GOT3 (cell line): ENCODE data around the gene ERICH3.
"Not testable (repeated sequence)": the region's sequence is repeated elsewhere in the genome, so short reads cannot be mapped to it uniquely, and the experiment has no call there.

Experiments used
- DNase-seq: peaks from one replicate; lab custom pipeline; 2025; ENCODE audit warnings: mixed read lengths; lab: John Stamatoyannopoulos, UW

The ERICH3 gene

DNA sequence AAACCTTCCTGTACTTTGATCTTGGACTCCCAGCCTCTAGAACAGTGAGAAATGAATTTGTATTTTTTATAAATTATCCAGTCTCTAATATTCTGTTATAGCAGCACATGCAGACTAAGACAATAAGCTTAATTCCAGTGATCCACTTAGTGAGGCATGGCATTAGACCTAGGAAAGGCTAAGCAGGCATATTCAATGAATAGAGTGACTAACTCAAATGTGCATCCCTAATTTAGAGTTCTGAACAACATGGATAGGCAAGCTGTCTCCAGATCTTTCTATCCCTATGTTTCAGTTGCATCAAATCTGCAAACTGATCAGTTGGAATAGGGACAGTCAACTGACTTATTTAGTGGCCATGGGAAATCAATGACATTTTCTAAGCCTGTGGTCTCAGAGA, 4.3 kb upstream of the ERICH3 start:
- DNase-seq = no peak

DNA sequence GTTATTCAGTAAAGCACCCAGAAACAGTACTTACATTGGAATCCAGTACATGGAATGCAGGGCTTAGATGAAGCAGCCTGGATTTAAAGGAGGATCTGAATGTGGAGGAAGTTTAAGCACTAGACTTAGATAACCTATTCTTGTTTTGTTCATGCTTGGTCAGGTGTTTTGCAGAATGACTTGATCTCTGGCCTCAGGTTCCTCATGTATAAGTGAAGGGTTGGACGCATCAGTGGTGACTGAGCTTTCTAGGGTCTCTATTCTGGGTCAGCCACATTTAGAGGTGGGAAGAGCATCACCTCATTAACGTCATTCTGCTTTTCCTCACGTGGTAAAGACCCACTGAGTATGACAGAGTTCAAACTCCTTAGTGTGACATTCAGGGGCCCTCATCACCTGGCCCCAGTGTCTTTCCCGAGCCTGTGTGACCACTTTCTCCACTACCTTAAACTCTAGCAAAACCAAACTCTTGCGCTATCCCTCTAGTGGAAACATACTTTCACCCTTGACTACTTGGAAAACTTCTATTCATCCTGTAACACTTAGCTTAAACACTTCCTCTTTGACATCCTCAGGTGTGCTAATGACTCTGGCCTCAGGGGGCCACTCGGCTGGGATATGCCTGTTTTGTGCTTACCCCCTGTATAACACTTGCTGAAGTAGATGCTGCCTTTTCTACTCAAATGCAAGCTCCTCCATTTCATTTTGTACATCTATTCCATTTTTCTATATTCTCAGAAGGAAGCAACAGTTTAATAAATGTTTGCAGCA, 871 bp upstream of the ERICH3 start:
- no peak for DNase-seq

DNA sequence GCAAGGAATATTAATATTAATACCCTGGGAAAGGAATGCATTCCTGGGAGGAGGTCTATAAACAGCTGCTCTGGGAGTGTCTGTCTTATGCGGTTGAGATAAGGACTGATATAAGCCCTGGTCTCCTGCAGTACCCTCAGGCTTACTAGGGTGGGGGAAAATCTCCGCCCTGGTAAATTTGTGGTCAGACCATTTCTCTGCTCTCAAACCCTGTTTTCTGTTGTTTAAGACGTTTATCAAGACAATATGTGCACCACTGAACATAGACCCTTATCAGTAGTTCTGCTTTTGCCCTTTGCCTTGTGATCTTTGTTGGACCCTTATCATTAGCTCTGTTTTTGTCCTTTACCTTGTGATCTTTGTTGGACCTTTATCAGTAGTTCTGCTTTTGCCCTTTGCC, 2.7 kb downstream of the ERICH3 start:
- not testable (repeated sequence) for DNase-seq

DNA sequence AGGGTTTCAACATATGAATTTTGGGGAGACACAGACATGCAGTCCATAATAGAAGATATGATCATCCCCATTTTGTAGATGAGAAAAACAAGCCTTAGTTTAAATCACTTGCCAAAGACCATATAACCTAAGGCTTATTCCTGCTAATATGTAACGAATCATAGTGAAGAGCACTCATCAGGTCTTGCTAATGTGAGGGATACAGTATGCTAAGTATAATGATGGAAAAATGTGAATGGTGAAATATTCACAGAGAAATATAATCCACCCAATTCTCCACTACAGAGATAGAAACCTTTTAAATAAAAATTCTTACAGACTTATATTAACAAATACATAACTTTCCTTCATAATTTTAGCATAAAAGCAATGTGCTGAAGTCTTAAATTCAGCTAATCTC, 18.9 kb downstream of the ERICH3 start:
- no peak for DNase-seq

DNA sequence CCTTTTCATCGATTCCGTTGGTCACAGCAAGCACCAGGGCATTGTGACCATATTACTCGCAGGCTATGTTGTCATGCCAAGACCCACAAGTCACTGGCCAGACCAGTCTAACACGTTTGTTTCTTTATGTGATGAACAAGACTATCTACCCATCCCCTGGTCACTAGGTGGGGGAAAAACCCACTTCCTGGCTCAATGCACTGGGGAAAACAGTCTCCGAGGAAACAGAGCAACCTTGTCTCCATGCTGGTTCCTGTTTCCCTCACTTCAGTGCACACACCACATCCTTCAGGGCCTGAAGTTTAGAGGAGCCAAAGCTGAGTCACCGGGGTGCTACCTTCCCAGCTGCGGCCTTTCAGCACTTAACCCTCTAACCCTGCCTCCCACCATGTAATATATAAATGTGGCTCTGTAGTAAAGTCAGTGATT, 20.9 kb downstream of the ERICH3 start:
- DNase-seq = no peak

DNA sequence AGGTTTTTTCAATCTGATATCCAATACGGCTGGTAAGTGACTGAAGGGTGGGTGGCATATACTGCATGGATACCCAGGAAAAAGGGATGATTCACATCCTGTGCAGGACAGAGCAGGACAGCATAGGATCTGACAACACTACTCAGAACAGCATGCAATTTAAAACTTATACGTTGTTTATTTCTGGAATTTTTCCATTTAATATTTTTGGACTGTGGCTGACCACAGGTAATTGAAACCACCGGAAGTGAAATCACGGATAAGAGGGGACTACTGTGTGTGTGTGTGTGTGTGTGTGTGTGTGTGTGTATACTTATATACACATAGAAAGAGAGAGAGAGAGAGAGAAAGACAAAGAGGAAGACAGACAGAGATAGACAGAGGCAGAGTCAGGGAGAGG, 23.0 kb downstream of the ERICH3 start:
- DNase-seq = no peak

DNA sequence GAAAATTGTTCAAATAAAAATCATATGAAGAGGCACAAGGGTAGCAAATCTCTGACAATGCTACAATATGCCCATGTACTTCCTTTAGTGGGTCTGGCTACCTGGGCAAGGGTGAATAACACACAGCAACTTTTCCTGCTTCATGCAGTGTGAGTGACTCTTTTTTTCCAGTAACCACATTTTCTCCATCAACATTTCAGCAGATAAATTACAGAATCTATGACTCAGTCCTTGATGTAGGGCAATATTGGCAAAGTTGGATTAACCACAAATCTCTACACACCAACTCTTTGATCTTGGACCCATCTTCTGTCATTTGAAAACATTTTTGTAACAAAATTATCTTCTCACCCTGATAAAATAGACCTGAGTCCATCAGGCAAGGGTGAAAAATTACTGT, 31.7 kb downstream of the ERICH3 start:
- no peak for DNase-seq

DNA sequence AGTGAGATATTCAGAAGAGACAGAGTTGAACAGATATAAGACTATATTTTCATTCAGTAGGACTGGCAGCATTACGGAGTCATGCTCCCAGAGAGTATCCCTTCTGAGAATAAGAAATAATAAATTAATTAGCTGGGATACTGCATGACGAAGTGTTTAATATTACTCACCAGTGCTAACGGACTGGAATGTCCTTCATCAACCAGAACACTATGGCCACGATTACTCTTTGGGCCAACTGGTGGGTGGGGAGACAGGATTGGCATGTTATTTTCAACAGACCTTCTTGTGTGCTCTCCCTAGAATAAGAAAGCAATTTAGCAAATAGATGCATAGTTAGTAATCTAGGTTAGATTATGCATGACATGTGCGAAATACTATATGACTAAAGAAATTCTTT, 32.4 kb downstream of the ERICH3 start:
- DNase-seq = no peak

DNA sequence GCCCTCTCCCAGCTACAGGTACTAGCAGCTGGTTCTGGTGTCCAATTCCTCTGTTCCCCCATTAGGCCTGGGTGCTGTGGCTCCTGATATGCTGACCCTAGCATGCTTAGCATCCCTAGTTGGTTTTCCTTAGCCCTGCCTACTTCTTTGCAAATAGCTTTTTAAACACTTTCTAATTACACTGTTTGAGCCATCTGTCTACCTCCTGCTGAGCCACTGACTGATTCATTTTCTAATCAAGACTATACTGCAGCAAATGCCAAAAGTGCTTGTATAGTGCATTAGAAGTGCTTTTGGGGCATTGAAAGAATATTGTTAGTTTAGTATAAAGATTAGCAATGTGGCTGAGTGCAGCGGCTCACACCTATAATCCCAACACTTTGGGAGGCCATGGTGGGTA, 36.3 kb downstream of the ERICH3 start:
- no peak for DNase-seq

DNA sequence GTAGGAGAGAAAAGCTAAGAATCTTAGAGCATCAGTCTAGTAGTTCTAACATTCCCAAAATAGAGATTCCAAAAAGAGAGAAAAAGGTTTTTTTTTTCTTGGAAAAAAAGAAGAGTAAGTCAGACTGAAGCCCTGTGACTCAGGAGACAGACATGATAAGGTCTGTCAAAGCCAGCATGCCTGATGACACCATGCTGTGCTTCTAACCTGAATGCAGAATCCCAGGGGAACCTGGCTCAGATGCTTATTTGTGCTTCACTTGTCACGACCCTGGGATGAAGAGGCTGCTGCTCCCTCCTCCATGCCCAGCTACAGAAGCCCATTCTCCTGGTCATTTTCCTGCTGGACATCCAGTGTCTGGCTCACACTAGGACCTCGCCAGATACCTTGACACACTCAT, 44.3 kb downstream of the ERICH3 start:
- no peak for DNase-seq

DNA sequence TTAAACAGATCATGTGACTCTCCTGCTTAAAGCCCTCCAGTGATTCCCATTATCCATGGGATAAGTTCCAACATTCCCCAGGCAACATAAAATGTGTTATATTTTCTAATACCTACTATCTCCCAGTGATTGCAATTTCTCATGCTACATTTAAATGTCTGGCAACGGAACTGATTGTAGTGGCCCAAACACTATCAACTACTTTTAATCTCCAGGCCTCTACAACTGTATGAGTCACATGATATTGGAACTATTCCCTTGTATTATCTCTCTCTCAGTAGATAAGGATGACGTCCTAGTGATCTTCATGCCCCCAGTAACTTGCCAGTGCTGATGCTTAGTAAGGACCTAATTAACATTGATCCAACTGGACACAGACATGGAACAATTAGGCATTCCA, 49.9 kb downstream of the ERICH3 start:
- DNase-seq = no peak

DNA sequence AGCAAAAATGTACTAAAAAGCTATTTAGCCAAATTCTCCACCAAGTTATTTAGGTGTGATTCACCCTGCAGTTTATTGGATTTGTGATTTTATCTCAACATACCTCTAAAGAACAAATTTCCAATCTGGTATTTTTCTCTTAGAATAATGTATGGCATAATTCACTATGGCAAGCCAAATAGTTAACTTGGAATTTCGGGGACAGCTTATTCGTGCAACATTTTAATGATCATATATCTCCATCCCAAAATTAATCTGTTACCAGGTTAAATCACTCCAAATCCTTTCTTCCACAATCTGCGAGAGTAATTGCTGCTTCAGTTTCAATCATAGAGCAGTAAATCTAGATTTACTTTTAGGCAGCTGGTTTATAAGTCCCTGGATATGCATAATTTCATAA, 53.4 kb downstream of the ERICH3 start:
- DNase-seq = no peak

DNA sequence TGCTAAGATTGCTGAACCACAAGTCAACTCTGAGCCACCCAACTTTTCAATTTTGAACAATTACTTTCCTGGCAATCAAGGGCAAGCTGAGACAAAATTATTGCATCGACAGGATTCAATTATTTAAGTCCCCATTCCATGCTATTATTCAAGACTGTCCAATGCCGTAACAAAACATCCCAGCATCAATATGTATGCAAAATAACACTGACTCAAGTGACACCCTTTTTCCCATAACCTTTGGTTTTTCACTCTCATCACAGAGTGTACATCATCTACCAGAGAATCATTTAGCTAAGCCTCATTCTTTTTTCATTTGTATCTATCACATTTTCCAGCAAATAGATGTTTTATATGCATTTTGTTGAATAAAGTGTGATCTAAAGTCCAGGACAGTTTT, 54.6 kb downstream of the ERICH3 start:
- DNase-seq = no peak

DNA sequence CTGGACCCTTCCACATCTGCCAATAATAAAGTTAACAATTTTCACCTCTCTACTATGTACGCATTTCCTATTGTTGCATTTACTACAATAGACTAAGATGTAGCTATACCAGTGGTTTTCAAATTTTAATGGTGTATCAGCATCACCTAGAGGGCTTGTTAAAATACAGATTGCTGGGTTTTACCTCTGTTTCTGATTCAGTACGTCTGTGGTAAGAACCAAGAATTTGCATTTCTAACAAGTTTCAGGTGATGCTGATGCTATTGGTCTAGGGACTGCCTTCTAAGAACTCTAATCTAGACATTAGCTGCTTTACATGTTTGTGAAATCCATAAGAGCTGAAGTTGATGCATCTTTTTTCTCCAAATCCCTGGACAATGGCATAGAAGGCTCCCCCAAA, 59.7 kb downstream of the ERICH3 start:
- DNase-seq = no peak

DNA sequence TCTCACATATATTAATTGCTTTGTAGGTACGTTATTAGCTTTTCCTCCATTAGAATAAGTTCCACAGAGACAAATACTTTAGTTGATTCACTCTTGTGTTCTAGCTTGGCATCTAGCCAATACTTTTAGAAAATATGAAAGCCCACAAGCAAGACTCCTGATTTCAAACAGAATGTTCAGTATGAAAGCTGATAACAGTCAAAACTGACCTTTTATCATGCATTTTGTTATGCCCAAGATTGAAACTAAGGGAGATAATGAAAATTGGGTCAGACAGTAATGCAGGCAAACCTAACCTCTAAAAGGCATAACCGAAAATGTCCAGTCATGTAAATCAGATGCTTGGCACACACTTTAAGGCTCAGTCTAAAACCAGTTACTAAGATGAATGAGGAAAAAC, 61.7 kb downstream of the ERICH3 start:
- no peak for DNase-seq

DNA sequence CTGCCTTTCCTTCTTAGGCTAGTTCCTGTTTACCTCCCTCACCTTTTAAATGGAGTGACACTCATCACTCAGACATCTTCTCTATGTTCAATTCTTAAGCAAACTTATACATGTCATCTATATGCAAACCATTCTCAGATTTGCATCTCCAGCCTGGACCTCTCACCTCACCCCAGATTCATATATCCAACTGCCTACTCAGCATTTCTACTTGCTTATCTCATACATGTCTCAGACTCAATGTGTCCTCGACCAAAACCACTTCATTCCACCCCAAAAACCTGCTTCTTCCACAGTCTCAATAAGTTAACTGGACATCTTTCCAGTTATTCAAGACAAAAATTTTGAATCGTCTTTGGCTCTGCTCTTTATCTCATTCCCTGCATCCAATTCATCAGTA, 62.6 kb downstream of the ERICH3 start:
- DNase-seq = no peak

DNA sequence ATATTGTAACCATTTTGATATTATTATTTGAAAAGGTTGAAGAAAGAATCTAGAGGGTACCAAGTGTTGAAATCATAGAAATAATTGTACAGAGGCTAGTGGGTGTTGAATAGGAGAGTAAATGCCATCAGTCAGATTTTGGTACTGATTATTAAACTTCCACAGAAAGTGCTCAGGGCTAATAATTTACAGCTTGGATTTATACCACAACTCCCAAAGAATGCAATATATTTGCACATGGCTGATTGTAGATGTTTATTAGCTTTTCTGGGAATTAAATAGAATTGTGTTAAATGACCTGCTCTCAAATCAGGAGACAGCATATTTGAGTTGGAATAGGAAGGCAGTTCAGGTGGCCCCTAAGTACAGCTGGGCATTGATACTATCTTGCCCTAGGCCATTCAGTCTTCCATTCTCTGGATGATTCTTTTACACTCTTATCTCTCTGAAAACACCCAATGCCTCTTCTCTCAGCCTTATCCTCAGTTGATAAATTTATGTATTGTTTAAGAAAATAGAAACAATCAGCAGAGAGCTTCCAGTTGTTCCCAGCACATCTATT, 63.7 kb downstream of the ERICH3 start:
- DNase-seq = no peak

DNA sequence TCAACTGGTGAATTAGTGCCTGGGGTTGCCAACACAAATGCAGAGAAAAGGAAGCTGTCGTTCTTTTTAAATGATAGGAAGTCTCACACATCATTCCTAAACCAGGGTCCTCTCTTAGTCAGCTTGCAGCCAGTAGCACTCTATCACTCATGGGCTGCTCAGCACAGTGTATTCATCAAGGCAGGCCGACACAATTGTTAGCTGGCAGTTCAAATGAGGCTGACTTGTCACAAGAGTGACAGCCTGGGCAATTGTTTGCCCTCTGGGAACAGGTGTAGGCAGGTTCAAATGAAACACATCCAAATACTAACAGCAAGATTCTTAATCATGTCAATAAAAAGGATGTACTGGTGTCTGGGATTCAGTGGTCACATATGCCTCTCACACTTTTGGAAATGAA, 76.9 kb downstream of the ERICH3 start:
- no peak for DNase-seq

DNA sequence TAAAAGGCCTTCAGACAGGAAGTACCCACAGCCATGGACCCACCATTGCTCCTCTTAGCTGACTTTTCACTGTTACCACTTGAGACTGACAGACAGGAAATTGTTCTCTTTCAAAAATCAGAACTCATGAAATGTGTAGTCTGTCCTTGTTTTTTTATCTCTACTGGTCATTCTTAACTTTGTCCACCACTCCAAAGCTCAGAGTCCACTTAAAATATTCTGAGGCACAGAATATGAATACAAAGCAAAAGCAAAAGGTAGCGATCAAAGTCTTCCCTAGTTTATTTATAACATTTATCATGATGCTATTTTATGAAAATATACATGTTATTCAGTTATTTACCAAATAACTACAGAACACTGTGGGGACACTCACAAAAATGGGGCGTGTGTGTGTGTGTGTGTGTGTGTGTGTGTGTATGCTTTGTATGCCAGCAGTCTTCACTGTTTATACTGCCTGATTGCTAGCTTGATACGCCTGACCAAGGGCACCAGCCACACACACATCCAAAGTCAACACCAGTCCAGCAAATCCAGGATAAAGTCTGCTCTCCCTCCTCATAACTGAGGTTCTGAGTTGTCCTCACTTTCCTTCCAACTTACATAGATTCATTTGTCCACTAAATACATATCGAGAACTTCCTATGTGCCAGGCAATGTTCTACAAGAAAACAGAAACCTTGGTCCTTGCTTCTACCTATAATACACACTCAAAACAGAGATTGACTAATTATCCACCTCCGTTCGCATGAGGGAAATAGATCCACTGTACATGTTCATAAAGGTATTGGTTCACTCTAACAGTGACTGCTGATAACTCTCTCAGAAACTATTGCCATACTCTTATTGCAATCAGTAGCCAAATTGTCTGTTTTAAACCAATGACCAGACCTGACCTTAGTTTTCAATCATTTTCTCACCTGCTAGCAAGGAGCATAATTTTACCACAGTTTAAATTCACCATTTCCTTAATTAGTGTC, 79.4 kb downstream of the ERICH3 start:
- no peak for DNase-seq

DNA sequence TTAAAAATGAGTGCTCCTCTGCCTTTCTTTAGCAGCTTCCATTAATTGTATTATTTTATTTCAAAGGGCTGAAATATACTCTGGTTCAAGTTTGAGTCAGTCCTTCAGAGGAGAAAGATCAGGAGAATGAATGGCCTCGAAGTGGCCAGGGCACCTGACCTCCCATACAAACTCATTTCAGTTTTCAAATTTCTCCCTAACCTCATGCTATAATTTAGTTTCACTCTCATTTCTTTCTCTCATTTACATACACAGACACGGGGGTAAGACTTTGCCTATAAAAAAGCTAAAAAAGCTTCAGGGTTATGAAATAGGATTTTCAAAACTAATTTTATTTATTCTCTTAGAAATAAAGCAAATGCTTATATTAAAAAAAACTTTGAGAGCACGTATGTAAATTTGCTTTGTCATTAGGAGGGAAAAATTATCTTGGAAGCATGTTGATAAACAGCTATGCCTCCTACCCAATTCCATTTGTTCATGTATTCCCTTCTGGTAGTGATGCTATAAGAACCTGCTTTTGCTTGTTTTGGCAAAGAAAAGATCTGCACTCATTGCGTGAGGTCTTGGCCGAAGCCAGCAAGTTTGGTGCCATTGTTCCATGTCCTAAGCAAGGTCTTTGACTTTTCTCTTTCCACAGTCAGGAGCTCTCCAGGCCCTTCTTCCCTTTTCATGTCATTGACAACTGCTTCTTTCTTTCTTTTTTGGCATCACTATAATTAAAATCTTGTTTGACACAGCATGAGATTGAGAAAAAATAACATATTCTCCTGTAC, 80.8 kb downstream of the ERICH3 start:
- DNase-seq = no peak

DNA sequence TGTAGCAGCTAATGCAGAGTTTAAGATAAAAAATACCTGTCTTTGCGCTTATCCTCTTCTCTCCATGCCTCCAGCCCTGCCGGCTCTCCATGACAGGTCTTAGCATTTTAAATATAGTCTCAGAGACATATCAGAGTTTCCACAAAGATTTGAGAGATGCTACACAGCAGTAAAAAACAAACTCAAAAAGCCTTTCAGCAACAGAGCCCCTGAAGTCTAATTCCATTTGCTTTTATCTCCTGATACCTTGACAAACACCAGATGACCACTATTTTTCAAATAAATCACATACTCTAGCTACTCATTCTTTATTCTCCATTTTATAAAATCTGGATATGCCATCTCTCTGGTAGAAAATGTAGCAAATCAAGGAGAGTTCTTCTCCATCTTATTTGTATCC, 81.6 kb downstream of the ERICH3 start:
- DNase-seq = no peak

DNA sequence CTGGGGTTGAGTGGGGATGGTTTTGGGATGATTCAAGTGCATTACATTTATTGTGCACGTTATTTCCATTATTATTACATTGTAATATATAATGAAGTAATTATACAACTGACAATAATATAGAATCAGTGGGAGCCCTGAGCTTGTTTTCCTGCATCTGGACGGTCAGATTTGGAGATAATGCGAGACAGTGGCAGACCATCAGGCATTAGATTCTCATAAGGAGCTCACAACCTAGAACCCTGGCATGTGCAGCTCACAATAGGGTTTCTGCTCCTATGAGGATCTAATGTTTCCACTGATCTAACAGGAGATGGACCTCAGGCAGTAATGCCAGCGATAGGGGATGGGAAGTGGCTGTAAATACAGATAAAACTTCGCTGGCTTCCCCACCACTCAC, 83.3 kb downstream of the ERICH3 start:
- no peak for DNase-seq
